A673 (cell line): ENCODE measurements around the gene SNAPC2.

ENCODE experiments used
- CTCF ChIP-seq: fragments of 300-800, 200-600 bp; sonication (generic); conservative IDR thresholded peaks from 2 replicates; pipeline ENCODE4 v1.5.1; 2017; ENCODE audit warnings: low read depth, mild to moderate bottlenecking, antibody characterized with exemption, low read length, moderate library complexity, mixed read lengths
- EZH2 ChIP-seq: fragments of 200-600 bp; sonication (generic); IDR thresholded peaks from 2 replicates; pipeline ENCODE4 v1.6.1; 2017; ENCODE audit warnings: borderline replicate concordance, low read depth, mild to moderate bottlenecking, mixed read lengths, antibody characterized with exemption, low read length; ENCODE audit not compliant: poor library complexity, severe bottlenecking

- TF ChIP-seq CTCF = no peak
- TF ChIP-seq EZH2 = no peak
These were observed 46.0 kb downstream of the SNAPC2 start for GRCh38 chr19:7965921-7966665.
